Lung microvascular endothelial cell (primary cell): ENCODE results near the gene RGMA. TPM values are rescaled to one million over a fixed set of nuclear protein-coding genes. Genes with fewer than 3 reads are reported as not detected.
A peak's percentile ranks its signal among the peaks of the same experiment; 100 is the strongest.
"Not testable (repeated sequence)": the region's sequence is repeated elsewhere in the genome, so short reads cannot be mapped to it uniquely, and the experiment has no call there.

Source experiments
- DNase-seq, 2 donors: peaks; one replicate each; pipeline versions ENCODE4 v3.0.0 to v3.0.0-alpha.2; 2010; ENCODE audit warnings: low read depth in 2 of 2
- total RNA-seq: library from RNA; depleted of rRNA; stranded (reverse); fragments of >200 nt; gene quantifications from 2 replicates; pipeline ENCODE4 v1.2.1, GENCODE V29; 2014

The RGMA gene
- total RNA-seq, 1 donor from 2014 or later = 0.20 TPM

GRCh38 chr15:93034512-93034911 lies 54.5 kb downstream of the RGMA start:
- no peak for DNase-seq

GRCh38 chr15:93033434-93034045 lies 55.5 kb downstream of the RGMA start:
- no peak for DNase-seq

GRCh38 chr15:93032515-93033206 lies 56.4 kb downstream of the RGMA start:
- not testable (repeated sequence) for DNase-seq

GRCh38 chr15:93031557-93032384 lies 57.2 kb downstream of the RGMA start:
- DNase-seq = not testable (repeated sequence)

- no peak for DNase-seq
Measured at GRCh38 chr15:93031103-93031464, 57.9 kb downstream of the RGMA start.

- DNase-seq = peak; percentile 61 to 70
Measured at GRCh38 chr15:93030430-93031102, 58.4 kb downstream of the RGMA start.

- DNase-seq = peak in 1 of 2 donors; percentile 45
Measured at GRCh38 chr15:93029836-93030429, 59.1 kb downstream of the RGMA start.

- peak in 1 of 2 donors; percentile 31 for DNase-seq
Measured at GRCh38 chr15:93029214-93029835, 59.7 kb downstream of the RGMA start.

- DNase-seq = peak in 1 of 2 donors; percentile 36
Measured at GRCh38 chr15:93028632-93029213, 60.3 kb downstream of the RGMA start.

GRCh38 chr15:93028111-93028631 lies 60.8 kb downstream of the RGMA start:
- DNase-seq = no peak

GRCh38 chr15:93027413-93027812 lies 61.6 kb downstream of the RGMA start:
- no peak for DNase-seq

GRCh38 chr15:93026380-93026817 lies 62.6 kb downstream of the RGMA start:
- no peak for DNase-seq

- no peak for DNase-seq
Measured at GRCh38 chr15:93025625-93025982, 63.4 kb downstream of the RGMA start.

GRCh38 chr15:93024716-93025624 lies 64.0 kb downstream of the RGMA start:
- DNase-seq = no peak

GRCh38 chr15:93024293-93024692 lies 64.7 kb downstream of the RGMA start:
- no peak for DNase-seq

GRCh38 chr15:93020976-93021772 lies 67.8 kb downstream of the RGMA start:
- no peak for DNase-seq

GRCh38 chr15:93019971-93020370 lies 69.0 kb downstream of the RGMA start:
- DNase-seq = no peak

- DNase-seq = no peak
Measured at GRCh38 chr15:93019090-93019489, 69.9 kb downstream of the RGMA start.
